Memory B cell (primary cell): Measurements from ENCODE around the gene ARPC3.
A peak's percentile ranks its signal among the peaks of the same experiment; 100 is the strongest.
"Not testable (repeated sequence)": the region's sequence is repeated elsewhere in the genome, so short reads cannot be mapped to it uniquely, and the experiment has no call there.

Experiments used
- ATAC-seq: fragments of 150-1000 bp; cut with Tn5 transposase; 2 replicates; pipeline ENCODE4 v1.10.0; 2021; ENCODE audit warnings: low read depth, mild to moderate bottlenecking, moderate library complexity
- DNase-seq, 2 donors: peaks; one replicate each; pipeline ENCODE4 v3.0.0; 2022; ENCODE audit warnings: low spot score in 2 of 2
- H3K27ac Mint-ChIP-seq: one replicate; pipeline ENCODE4 v1.8.0; 2022; ENCODE audit warnings: mild to moderate bottlenecking, moderate library complexity, mixed read lengths
- H3K27me3 Mint-ChIP-seq: one replicate; pipeline ENCODE4 v1.8.0; 2022; ENCODE audit warnings: mixed read lengths
- H3K36me3 Mint-ChIP-seq: one replicate; pipeline ENCODE4 v1.8.0; 2022; ENCODE audit warnings: mild to moderate bottlenecking, mixed read lengths
- H3K4me1 Mint-ChIP-seq: one replicate; pipeline ENCODE4 v1.8.0; 2022; ENCODE audit warnings: mixed read lengths
- H3K4me3 Mint-ChIP-seq: one replicate; pipeline ENCODE4 v1.8.0; 2022; ENCODE audit warnings: mild to moderate bottlenecking, moderate library complexity, mixed read lengths
- H3K9me3 Mint-ChIP-seq: one replicate; pipeline ENCODE4 v1.8.0; 2022; ENCODE audit warnings: mixed read lengths

ARPC3 gene

GRCh38 chr12:110449799-110450497, at the start of gene ARPC3:
Gene ARPC3 (minus strand): TSS chr12:110450337. CDS start chr12:110450260, 77 bp downstream.
- Mint-ChIP-seq H3K4me1 (peaks cover 24% of the 10 kb centered on the region), H3K4me3 (peak within 1 kb of the TSS; percentile 99), H3K36me3 (peaks cover 18% of the 10 kb centered on the region), H3K9me3 (no peaks in the 10 kb centered on the region), H3K27ac (peak within 1 kb of the TSS; percentile 98), H3K27me3 (no peaks in the 10 kb centered on the region)
- ATAC-seq (peak; percentile 88), DNase-seq (peak; percentile 92 to 95)

GRCh38 chr12:110498984-110499706, 49.0 kb upstream of the ARPC3 start:
- Mint-ChIP-seq H3K36me3 (peaks cover 4% of the 10 kb centered on the region), H3K4me1 (peaks cover 12% of the 10 kb centered on the region), H3K4me3 (peak overlapping the region; percentile 64), H3K27me3 (no peaks in the 10 kb centered on the region), H3K9me3 (no peaks in the 10 kb centered on the region), H3K27ac (peak overlapping the region; percentile 71)
- ATAC-seq = no peak
- DNase-seq = no peak

GRCh38 chr12:110475426-110475825, 25.3 kb upstream of the ARPC3 start:
- H3K27me3 Mint-ChIP-seq = no peaks in the 10 kb centered on the region
- H3K36me3 Mint-ChIP-seq = peaks cover 8% of the 10 kb centered on the region
- no peak overlapping the region for H3K4me3 Mint-ChIP-seq
- H3K4me1 Mint-ChIP-seq = peaks cover 4% of the 10 kb centered on the region
- no peaks in the 10 kb centered on the region for H3K9me3 Mint-ChIP-seq
- no peak for DNase-seq
- H3K27ac Mint-ChIP-seq = no peak overlapping the region
- ATAC-seq = no peak

- H3K27me3 Mint-ChIP-seq = no peaks in the 10 kb centered on the region
- H3K4me1 Mint-ChIP-seq = peaks cover 23% of the 10 kb centered on the region
- ATAC-seq (peak; percentile 85), DNase-seq (peak; percentile 86 to 94)
- peak within 1 kb of the TSS; percentile 98 for H3K4me3 Mint-ChIP-seq
- peaks cover 8% of the 10 kb centered on the region for H3K36me3 Mint-ChIP-seq
- H3K27ac Mint-ChIP-seq = peak within 1 kb of the TSS; percentile 88
- no peaks in the 10 kb centered on the region for H3K9me3 Mint-ChIP-seq
Measured at GRCh38 chr12:110468214-110469048, 18.3 kb upstream of the ARPC3 start, which contains the start of the genes FAM216A and GPN3. Gene FAM216A (plus strand): TSS chr12:110468845. CDS start chr12:110468876, 31 bp downstream. Gene GPN3 (minus strand): TSS chr12:110468257. CDS start chr12:110468203, 54 bp downstream.

GRCh38 chr12:110467847-110468213, 17.7 kb upstream of the ARPC3 start:
- H3K27ac Mint-ChIP-seq = peak overlapping the region; percentile 88
- no peak for ATAC-seq
- H3K4me3 Mint-ChIP-seq = peak overlapping the region; percentile 98
- no peaks in the 10 kb centered on the region for H3K27me3 Mint-ChIP-seq
- no peak for DNase-seq
- peaks cover 8% of the 10 kb centered on the region for H3K36me3 Mint-ChIP-seq
- H3K4me1 Mint-ChIP-seq = peaks cover 23% of the 10 kb centered on the region
- no peaks in the 10 kb centered on the region for H3K9me3 Mint-ChIP-seq

GRCh38 chr12:110466791-110467190, 16.7 kb upstream of the ARPC3 start:
- DNase-seq (no peak), ATAC-seq (no peak)
- no peak overlapping the region for H3K27ac Mint-ChIP-seq
- peaks cover 11% of the 10 kb centered on the region for H3K36me3 Mint-ChIP-seq
- no peaks in the 10 kb centered on the region for H3K27me3 Mint-ChIP-seq
- H3K4me1 Mint-ChIP-seq = peaks cover 29% of the 10 kb centered on the region
- no peaks in the 10 kb centered on the region for H3K9me3 Mint-ChIP-seq
- H3K4me3 Mint-ChIP-seq = peak overlapping the region; percentile 43

GRCh38 chr12:110465765-110466164, 15.6 kb upstream of the ARPC3 start:
- peaks cover 27% of the 10 kb centered on the region for H3K4me1 Mint-ChIP-seq
- H3K4me3 Mint-ChIP-seq = not testable (repeated sequence)

GRCh38 chr12:110465024-110465423, 14.9 kb upstream of the ARPC3 start:
- no peak for ATAC-seq
- H3K4me1 Mint-ChIP-seq = peaks cover 27% of the 10 kb centered on the region
- H3K36me3 Mint-ChIP-seq = peaks cover 14% of the 10 kb centered on the region

More at GRCh38 chr12:110465765-110466164, 15.6 kb upstream of the ARPC3 start:
- not testable (repeated sequence) for H3K9me3 Mint-ChIP-seq, H3K27me3 Mint-ChIP-seq, H3K27ac Mint-ChIP-seq, DNase-seq, ATAC-seq
- H3K36me3 Mint-ChIP-seq = peaks cover 11% of the 10 kb centered on the region

GRCh38 chr12:110461189-110461588, 11.1 kb upstream of the ARPC3 start:
- not testable (repeated sequence) for H3K27me3 Mint-ChIP-seq, H3K4me3 Mint-ChIP-seq, H3K27ac Mint-ChIP-seq, DNase-seq, H3K9me3 Mint-ChIP-seq, ATAC-seq
- H3K4me1 Mint-ChIP-seq = peaks cover 15% of the 10 kb centered on the region
- peaks cover 22% of the 10 kb centered on the region for H3K36me3 Mint-ChIP-seq

More at GRCh38 chr12:110465024-110465423, 14.9 kb upstream of the ARPC3 start:
- Mint-ChIP-seq H3K4me3 (no peak overlapping the region), H3K27ac (no peak overlapping the region), H3K9me3 (no peaks in the 10 kb centered on the region), H3K27me3 (no peaks in the 10 kb centered on the region)
- no peak for DNase-seq

- Mint-ChIP-seq H3K4me1 (peaks cover 17% of the 10 kb centered on the region), H3K36me3 (peaks cover 16% of the 10 kb centered on the region), H3K27ac (peak overlapping the region; percentile 14), H3K27me3 (no peaks in the 10 kb centered on the region), H3K9me3 (no peaks in the 10 kb centered on the region), H3K4me3 (no peak overlapping the region)
- no peak for ATAC-seq
- no peak for DNase-seq
Measured at GRCh38 chr12:110458756-110459155, 8.6 kb upstream of the ARPC3 start.

GRCh38 chr12:110453569-110454296, 3.6 kb upstream of the ARPC3 start:
- DNase-seq (no peak), ATAC-seq (no peak)
- Mint-ChIP-seq H3K4me1 (peaks cover 17% of the 10 kb centered on the region), H3K9me3 (no peaks in the 10 kb centered on the region), H3K27me3 (no peaks in the 10 kb centered on the region), H3K4me3 (no peak overlapping the region), H3K36me3 (peaks cover 9% of the 10 kb centered on the region), H3K27ac (no peak overlapping the region)

- peak overlapping the region; percentile 98 for H3K27ac Mint-ChIP-seq
- H3K4me1 Mint-ChIP-seq = peaks cover 23% of the 10 kb centered on the region
Measured at GRCh38 chr12:110451263-110451662, 1.1 kb upstream of the ARPC3 start.

GRCh38 chr12:110444455-110444854, 5.7 kb downstream of the ARPC3 start:
- Mint-ChIP-seq H3K4me1 (peaks cover 23% of the 10 kb centered on the region), H3K27me3 (no peaks in the 10 kb centered on the region), H3K4me3 (no peak overlapping the region), H3K36me3 (peaks cover 22% of the 10 kb centered on the region), H3K9me3 (no peaks in the 10 kb centered on the region), H3K27ac (no peak overlapping the region)
- ATAC-seq (no peak), DNase-seq (no peak)

More at GRCh38 chr12:110451263-110451662, 1.1 kb upstream of the ARPC3 start:
- DNase-seq = no peak
- no peak for ATAC-seq
- H3K4me3 Mint-ChIP-seq = peak overlapping the region; percentile 99
- peaks cover 13% of the 10 kb centered on the region for H3K36me3 Mint-ChIP-seq
- H3K9me3 Mint-ChIP-seq = no peaks in the 10 kb centered on the region
- H3K27me3 Mint-ChIP-seq = no peaks in the 10 kb centered on the region
